ENCODE data around the gene LYZL4.

The LYZL4 gene

DNA sequence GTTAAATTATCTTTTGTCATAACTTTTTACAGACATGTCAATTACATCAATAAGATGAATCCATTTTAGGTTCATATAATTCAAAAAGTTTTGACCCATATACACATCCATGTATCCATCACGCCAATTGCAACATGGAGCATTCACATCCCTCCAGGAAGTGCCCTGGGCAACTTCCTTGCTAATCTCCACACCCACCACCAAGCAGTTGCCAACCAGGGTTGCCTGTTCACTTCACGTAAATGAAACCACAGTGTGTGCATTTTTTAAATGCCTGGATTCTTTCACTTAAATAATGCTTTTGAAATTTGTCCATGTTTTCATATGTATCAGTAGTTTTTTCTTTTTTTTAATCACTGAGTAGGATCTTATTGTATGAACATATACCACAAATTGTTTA lies 40.7 kb upstream of the LYZL4 start:
- Histone ChIP-seq H3K9ac (no peak overlapping the region), H3K27me3 (ENCODE audit: insufficient read depth, low read depth) (no peaks in the 10 kb centered on the region), H3K27ac (no peak overlapping the region), H3K79me2 (ENCODE audit: insufficient read depth, low read depth) (no peaks in the 10 kb centered on the region), H3K36me3 (ENCODE audit: insufficient read depth) (no peaks in the 10 kb centered on the region), H3K4me3 (IDR thresholded peaks at IDR 0.05; ENCODE audit: insufficient read depth, low read depth, low read length) (no peak overlapping the region), H3K4me1 (ENCODE audit: low read depth, poor library complexity, severe bottlenecking) (no peaks in the 10 kb centered on the region), H2AFZ (ENCODE audit: low read depth) (no peak overlapping the region), H3K4me2 (no peak overlapping the region), H4K20me1 (ENCODE audit: insufficient read depth) (no peaks in the 10 kb centered on the region)
- TF ChIP-seq, protein P1, sequence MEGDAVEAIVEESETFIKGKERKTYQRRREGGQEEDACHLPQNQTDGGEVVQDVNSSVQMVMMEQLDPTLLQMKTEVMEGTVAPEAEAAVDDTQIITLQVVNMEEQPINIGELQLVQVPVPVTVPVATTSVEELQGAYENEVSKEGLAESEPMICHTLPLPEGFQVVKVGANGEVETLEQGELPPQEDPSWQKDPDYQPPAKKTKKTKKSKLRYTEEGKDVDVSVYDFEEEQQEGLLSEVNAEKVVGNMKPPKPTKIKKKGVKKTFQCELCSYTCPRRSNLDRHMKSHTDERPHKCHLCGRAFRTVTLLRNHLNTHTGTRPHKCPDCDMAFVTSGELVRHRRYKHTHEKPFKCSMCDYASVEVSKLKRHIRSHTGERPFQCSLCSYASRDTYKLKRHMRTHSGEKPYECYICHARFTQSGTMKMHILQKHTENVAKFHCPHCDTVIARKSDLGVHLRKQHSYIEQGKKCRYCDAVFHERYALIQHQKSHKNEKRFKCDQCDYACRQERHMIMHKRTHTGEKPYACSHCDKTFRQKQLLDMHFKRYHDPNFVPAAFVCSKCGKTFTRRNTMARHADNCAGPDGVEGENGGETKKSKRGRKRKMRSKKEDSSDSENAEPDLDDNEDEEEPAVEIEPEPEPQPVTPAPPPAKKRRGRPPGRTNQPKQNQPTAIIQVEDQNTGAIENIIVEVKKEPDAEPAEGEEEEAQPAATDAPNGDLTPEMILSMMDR (conservative IDR thresholded peaks at IDR 0.05; ENCODE audit: low read depth, low read length): no peak

DNA sequence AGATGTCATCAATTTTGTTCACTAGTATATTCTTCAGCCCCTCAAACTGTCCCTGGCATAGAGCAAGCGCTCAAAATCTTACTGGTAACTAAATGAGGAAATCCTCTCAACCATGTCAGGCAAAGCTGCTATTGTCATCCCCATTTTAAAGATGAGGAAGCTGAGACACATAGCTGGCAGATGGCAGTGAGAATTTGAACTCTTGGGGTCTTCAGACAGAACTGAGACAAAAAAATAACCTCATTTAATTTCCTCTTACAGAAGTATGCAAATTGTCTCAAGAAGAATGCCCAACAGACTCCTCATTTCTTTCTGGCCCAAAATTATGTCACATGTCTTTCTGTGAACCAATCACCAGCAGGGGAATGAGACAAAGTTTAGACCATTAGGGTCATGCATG lies 40.2 kb upstream of the LYZL4 start:
- Histone ChIP-seq H3K4me3 (IDR thresholded peaks at IDR 0.05; ENCODE audit: insufficient read depth, low read depth, low read length) (no peak overlapping the region), H3K4me2 (no peak overlapping the region), H3K36me3 (ENCODE audit: insufficient read depth) (no peaks in the 10 kb centered on the region), H3K79me2 (ENCODE audit: insufficient read depth, low read depth) (no peaks in the 10 kb centered on the region), H3K9ac (no peak overlapping the region), H3K27ac (no peak overlapping the region), H3K4me1 (ENCODE audit: low read depth, poor library complexity, severe bottlenecking) (no peaks in the 10 kb centered on the region), H4K20me1 (ENCODE audit: insufficient read depth) (no peaks in the 10 kb centered on the region), H2AFZ (ENCODE audit: low read depth) (no peak overlapping the region), H3K27me3 (ENCODE audit: insufficient read depth, low read depth) (no peaks in the 10 kb centered on the region)
- TF ChIP-seq, protein P1 (conservative IDR thresholded peaks at IDR 0.05; ENCODE audit: low read depth, low read length): no peak

- H3K4me1 ChIP-seq (ENCODE audit: low read depth, poor library complexity, severe bottlenecking): no peaks in the 10 kb centered on the region
- TF ChIP-seq, protein P1 (conservative IDR thresholded peaks at IDR 0.05; ENCODE audit: low read depth, low read length): no peak
- no peak overlapping the region for H3K4me3 ChIP-seq (IDR thresholded peaks at IDR 0.05; ENCODE audit: insufficient read depth, low read depth, low read length)
- H3K36me3 ChIP-seq (ENCODE audit: insufficient read depth): no peaks in the 10 kb centered on the region
- H3K4me2 ChIP-seq: no peak overlapping the region
- no peaks in the 10 kb centered on the region for H3K27me3 ChIP-seq (ENCODE audit: insufficient read depth, low read depth)
- H3K79me2 ChIP-seq (ENCODE audit: insufficient read depth, low read depth): no peaks in the 10 kb centered on the region
- no peak overlapping the region for H2AFZ ChIP-seq (ENCODE audit: low read depth)
- no peaks in the 10 kb centered on the region for H4K20me1 ChIP-seq (ENCODE audit: insufficient read depth)
- no peak overlapping the region for H3K27ac ChIP-seq
- H3K9ac ChIP-seq: no peak overlapping the region
Measured at GRCh38 chr3:42447481-42447880, 37.1 kb upstream of the LYZL4 start.

DNA sequence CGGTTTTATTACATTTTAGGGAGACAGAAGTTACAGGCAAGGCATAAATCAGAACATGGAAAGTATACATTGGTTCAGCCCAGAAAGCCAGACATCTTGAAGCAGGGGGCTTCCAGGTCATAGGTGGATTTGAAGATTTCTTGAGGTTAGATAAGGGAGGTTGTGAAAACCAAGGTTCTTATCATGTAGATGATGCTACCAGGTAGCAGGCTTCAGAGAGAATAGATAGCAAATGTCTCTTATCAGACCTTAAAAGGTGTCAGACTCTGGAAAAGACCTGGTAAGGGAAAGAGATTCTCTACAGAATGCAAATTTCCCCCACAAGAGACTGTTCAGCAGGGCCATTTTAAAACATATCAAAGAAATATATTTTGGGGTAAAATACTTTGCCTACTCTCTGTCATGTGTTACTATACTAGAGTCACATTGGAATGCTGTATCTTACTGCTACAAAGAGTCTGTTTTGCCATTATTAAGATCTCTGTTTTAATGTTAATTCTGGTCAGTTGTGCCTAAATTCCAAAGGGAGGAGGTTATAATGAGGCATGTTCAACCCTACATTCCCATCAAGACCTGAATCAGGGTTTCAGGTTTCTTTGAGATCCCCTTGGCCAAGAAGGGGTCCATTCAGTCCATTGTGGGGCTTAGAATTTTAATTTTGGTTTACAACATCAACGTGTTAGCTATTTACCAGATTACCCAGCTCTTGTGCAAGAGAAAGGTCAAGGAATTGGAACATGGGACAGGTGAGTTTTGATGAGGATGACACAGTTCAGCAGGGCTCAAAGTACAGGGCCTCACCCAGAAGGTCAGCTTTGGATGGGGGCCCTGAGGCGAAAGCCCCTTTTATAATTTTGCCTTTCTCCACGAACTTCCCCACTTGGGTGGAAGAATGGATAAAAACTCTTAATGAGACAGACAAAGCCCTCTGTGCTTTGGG lies 36.0 kb upstream of the LYZL4 start:
- Histone ChIP-seq H3K4me1 (ENCODE audit: low read depth, poor library complexity, severe bottlenecking) (no peaks in the 10 kb centered on the region), H3K9ac (no peak overlapping the region), H3K36me3 (ENCODE audit: insufficient read depth) (no peaks in the 10 kb centered on the region), H3K79me2 (ENCODE audit: insufficient read depth, low read depth) (no peaks in the 10 kb centered on the region), H3K4me2 (no peak overlapping the region), H3K27ac (no peak overlapping the region), H3K27me3 (ENCODE audit: insufficient read depth, low read depth) (no peaks in the 10 kb centered on the region), H2AFZ (ENCODE audit: low read depth) (no peak overlapping the region), H4K20me1 (ENCODE audit: insufficient read depth) (no peaks in the 10 kb centered on the region), H3K4me3 (IDR thresholded peaks at IDR 0.05; ENCODE audit: insufficient read depth, low read depth, low read length) (no peak overlapping the region)
- TF ChIP-seq, protein P1 (conservative IDR thresholded peaks at IDR 0.05; ENCODE audit: low read depth, low read length): no peak

All from KMS-11 (cell line).